ENCODE data around the gene HNF1A. TPM values are rescaled to one million over a fixed set of nuclear protein-coding genes. Genes with fewer than 3 reads are reported as not detected.
"Not testable (repeated sequence)": the region's sequence is repeated elsewhere in the genome, so short reads cannot be mapped to it uniquely, and the experiment has no call there.

Gene HNF1A
- total RNA-seq, 2 experiments from 2014 or later: not detected

DNA sequence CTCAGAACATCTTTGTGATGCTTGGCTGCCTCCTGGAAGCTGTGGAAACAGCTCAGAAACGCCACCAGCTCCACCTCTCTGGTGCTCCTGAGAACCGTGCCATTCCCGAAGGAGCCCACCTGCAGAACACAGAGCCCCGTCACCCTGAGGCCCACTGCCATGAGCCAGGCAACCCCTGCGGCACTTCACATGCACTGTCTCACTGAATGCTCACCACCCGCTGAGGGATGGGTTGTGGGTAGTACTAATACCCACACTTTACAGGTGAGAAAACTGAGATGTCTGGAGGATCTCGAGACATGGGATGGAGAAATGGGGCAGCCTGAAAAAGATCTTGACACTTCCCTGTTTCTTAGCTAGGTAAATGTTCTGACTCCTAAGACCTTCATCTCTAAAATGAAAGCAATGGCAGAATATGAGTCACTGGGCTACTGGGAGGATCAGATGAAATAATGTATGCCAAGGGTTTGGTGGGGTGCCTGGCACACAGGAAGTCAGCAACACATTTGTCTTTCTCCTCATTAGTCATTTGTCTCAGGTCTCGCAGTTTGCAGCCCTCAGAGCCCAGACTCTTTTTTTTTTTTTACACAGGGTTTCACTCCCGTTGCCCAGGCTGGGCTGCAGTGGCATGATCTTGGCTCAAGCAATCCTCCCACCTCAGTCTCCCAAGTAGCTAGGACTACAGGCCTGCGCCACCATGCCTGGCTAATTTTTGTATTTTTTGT lies 55.4 kb downstream of the HNF1A start:
- Mint-ChIP-seq H3K4me1 (peaks cover 59% of the 10 kb centered on the region), H3K27me3 (no peaks in the 10 kb centered on the region), H3K9me3 (ENCODE audit: low read depth) (no peaks in the 10 kb centered on the region), H3K36me3 (ENCODE audit: low read depth) (peaks cover 18% of the 10 kb centered on the region), H3K27ac (peak overlapping the region; percentile 87), H3K4me3 (peak overlapping the region; percentile 46)
- DNase-seq: peak; percentile 79
- intact Hi-C loops (cut with DNase I, micrococcal nuclease): loop anchor here (1.0 kb wide), 2 partner anchors 17 to 27 kb away; partner anchors contain the start of gene C12orf43 (in 2 of the 2)
- ATAC-seq: peak; percentile 79
- POLR2A ChIA-PET: interaction anchor here (0.6 kb wide), 2 partner anchors 24 to 1856 kb away, joined by 3 to 4 read pairs; no protein-coding TSS in a partner anchor
- CTCF ChIA-PET: interaction anchor here (0.6 to 2.4 kb wide), 6 partner anchors 26 to 512 kb away, joined by 3 to 13 read pairs (median 4); no protein-coding TSS in a partner anchor

DNA sequence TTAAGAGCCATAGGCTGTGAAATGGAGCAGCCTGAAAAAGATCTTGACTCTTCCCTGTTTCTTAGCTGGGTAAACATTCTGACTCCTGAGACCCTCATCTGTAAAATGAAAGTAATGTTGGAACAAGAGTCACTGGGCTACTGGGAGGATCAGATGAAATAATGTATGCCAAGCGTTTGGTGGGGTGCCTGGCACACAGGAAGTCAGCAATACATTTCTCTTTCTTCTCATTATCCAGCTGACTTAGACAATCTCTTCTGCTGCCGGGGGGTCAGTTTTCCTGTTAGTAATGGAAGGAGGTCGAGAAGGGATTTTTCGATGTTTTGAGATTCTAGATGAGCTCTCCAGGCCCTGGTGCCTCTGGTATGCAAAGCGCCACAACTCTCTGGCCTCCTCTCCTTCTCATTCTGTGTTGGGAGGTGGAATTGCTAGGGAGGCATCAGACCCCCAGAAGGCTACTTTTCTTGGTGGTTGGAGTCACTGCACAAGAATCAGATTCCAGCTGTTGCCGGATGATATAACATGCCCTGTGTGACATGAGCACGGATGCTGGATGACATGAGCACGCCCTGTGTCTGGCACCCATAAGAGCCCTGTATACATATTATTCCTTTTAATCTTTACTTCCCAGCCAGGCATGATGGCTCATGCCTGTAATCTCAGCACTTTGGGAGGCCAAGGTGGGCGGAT lies 56.4 kb downstream of the HNF1A start:
- Mint-ChIP-seq H3K36me3 (ENCODE audit: low read depth) (peaks cover 18% of the 10 kb centered on the region), H3K9me3 (ENCODE audit: low read depth) (no peaks in the 10 kb centered on the region), H3K27ac (peak overlapping the region; percentile 87), H3K4me3 (peak overlapping the region; percentile 46), H3K4me1 (peaks cover 66% of the 10 kb centered on the region), H3K27me3 (peaks cover under 1% of the 10 kb centered on the region)
- intact Hi-C loops (cut with DNase I, micrococcal nuclease): loop anchor here (1.0 to 5.0 kb wide), 6 partner anchors 18 to 768 kb away; partner anchors contain the start of genes C12orf43 (in 2 of the 2), P2RX4 (in 1 of the 2), RNF34 (in 1 of the 2) and SETD1B (in 1 of the 2)
- CTCF ChIA-PET: interaction anchor here (0.6 to 2.4 kb wide), 4 partner anchors 25 to 513 kb away, joined by 3 to 13 read pairs (median 4); no protein-coding TSS in a partner anchor
- POLR2A ChIA-PET: interaction anchor here (0.6 kb wide), 1 partner anchor 25 kb away, joined by 4 read pairs; no protein-coding TSS in a partner anchor
- DNase-seq (peak; percentile 15), ATAC-seq (no peak)

DNA sequence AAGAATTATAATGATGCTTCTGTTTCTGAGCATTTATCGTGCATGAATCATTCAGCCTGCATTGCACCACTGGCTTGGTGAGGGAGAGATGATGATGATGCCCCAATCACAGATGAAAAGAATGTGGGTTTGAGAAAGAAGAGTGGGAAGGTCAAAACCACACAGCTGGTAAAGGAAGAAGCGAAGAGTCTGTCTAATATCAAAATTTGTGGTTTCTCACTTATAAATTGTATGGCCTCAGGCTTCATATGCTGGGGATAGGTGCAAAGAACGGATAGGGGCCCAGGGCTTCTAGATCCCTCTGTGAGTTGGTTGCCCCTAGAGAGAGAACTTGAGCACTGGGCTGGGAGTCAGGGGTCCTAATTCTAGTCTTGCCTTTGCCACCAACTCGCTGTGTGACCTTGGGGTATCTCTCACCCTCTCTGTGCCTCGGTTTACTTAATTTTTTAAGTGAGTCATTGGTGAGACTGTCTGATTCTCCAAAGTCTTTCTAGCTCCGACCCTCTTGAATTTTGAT lies 58.5 kb downstream of the HNF1A start:
- POLR2A ChIA-PET: no interaction called here
- H3K27me3 Mint-ChIP-seq: peaks cover 7% of the 10 kb centered on the region
- DNase-seq (peak; percentile 71), ATAC-seq (peak; percentile 48)
- intact Hi-C loops (cut with DNase I, micrococcal nuclease): loop anchor here (5.0 kb wide), 4 partner anchors 175 to 765 kb away; partner anchors contain the start of genes P2RX4 (in 1 of the 2), RNF34 (in 1 of the 2) and SETD1B (in 1 of the 2)
- peaks cover 68% of the 10 kb centered on the region for H3K4me1 Mint-ChIP-seq
- peak overlapping the region; percentile 89 for H3K27ac Mint-ChIP-seq
- H3K36me3 Mint-ChIP-seq (ENCODE audit: low read depth): peaks cover 7% of the 10 kb centered on the region
- no peaks in the 10 kb centered on the region for H3K9me3 Mint-ChIP-seq (ENCODE audit: low read depth)
- CTCF ChIA-PET: interaction anchor here (0.6 to 1.5 kb wide), 8 partner anchors 17 to 653 kb away, joined by 3 to 8 read pairs (median 3); no protein-coding TSS in a partner anchor
- H3K4me3 Mint-ChIP-seq: peak overlapping the region; percentile 78

DNA sequence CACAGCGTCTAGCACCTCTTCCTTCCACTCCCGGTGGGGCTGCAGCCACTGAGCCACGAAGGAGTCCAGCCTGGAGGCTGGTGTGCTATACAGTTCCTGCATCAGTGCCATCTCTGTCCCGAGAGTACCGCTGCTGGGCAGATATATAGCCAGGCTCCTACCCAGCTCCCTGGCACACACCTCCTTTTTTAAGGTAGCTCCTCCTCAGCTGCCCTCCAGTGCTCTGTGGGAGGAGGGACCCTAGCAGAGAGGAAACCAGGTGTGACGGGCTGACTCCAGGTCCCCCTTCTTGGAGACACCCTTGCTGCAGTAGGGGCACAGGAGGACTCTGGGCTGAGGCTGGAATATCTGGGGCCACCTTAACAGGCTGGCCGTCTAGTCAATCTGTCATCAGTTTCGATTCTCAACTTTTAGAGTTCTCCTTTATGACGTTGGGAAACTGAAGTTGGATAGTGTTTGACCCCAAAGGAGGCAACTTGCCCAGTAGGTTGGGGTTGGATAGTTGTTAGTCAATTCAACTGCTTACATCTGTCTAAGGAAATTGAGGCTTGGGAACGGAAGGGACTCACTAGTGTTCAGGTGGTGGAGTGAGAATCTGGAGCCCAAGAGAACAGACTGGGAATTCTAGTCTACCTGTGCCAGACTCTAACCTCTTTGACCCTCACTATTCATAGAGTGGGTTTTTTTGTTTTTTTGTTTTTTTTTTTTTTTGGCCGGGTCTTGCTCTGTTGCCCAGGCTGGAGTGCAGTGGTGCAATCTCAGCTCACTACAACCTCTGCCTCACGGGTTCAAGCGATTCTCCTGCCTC lies 60.7 kb downstream of the HNF1A start, which contains the start of gene OASL:
TSS of gene OASL (minus strand) at position 386 of the 808 bp plus-strand sequence. CDS start at position 111, 275 bp downstream.
- CTCF ChIA-PET: interaction anchor here (0.5 to 0.7 kb wide), 2 partner anchors 20 to 193 kb away, joined by 3 read pairs; no protein-coding TSS in a partner anchor
- DNase-seq: peak; percentile 72
- Mint-ChIP-seq H3K27ac (peak within 1 kb of the TSS; percentile 91), H3K4me3 (peak within 1 kb of the TSS; percentile 78), H3K36me3 (ENCODE audit: low read depth) (peaks cover 3% of the 10 kb centered on the region), H3K9me3 (ENCODE audit: low read depth) (no peaks in the 10 kb centered on the region), H3K27me3 (peaks cover 14% of the 10 kb centered on the region), H3K4me1 (peaks cover 52% of the 10 kb centered on the region)
- intact Hi-C loops (cut with DNase I, micrococcal nuclease): loop anchor here (1.0 to 5.0 kb wide), 9 partner anchors 22 to 1040 kb away; partner anchors contain the start of genes C12orf43 (in 1 of the 2), MLXIP (in 1 of the 2), P2RX4 (in 1 of the 2) and RNF34 (in 1 of the 2)
- POLR2A ChIA-PET: interaction anchor here (0.5 to 0.7 kb wide), 5 partner anchors 11 to 647 kb away, joined by 3 to 10 read pairs (median 3); partner anchors contain the start of gene POP5
- ATAC-seq: peak; percentile 58

DNA sequence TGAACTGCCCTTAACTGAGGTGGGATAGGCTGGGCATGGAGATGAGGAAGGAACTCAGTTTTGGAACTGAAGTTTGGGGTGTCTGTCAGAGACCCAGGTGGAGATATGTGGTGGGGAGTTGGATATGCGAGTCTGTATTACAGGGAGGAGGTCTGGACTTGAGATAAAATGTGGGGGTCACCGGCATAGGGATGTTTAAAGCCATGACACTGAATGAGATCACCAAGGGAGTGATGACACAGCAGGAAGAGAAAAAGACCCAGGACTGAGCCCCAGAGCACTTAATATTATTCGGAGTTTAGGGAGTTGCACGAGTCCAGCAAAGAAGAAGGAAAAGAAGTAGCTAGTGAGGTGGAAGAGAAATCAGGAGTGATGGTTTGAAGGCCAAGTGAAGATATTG lies 64.7 kb downstream of the HNF1A start:
- H3K27ac Mint-ChIP-seq: no peak overlapping the region
- intact Hi-C loops (cut with DNase I, micrococcal nuclease): no loop called here
- ChIA-PET CTCF (no interaction called here), POLR2A (no interaction called here)
- H3K4me1 Mint-ChIP-seq: peaks cover 24% of the 10 kb centered on the region
- H3K36me3 Mint-ChIP-seq (ENCODE audit: low read depth): no peaks in the 10 kb centered on the region
- no peak overlapping the region for H3K4me3 Mint-ChIP-seq
- ATAC-seq (no peak), DNase-seq (no peak)
- peaks cover 17% of the 10 kb centered on the region for H3K27me3 Mint-ChIP-seq
- no peaks in the 10 kb centered on the region for H3K9me3 Mint-ChIP-seq (ENCODE audit: low read depth)

DNA sequence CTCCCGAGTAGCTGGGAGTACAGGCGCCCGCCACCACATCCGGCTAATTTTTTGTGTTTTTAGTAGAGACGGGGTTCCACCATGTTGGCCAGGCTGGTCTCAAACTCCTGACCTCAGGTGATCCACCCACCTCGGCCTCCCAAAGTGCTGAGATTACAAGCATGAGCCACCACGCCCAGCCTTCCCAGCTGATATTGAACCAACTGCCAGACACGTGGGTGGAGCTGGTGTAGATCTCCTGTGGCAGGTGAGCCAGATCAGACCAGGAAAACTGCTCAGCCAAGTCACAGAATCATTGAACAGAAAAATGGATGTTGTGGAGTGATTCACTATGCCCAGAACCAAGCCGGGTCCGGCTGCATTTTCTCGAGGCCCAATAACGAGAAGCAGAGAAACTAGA lies 69.1 kb downstream of the HNF1A start:
- Mint-ChIP-seq H3K4me1 (peaks cover 10% of the 10 kb centered on the region), H3K27me3 (peaks cover 12% of the 10 kb centered on the region)
- H3K27ac Mint-ChIP-seq; H3K4me3 Mint-ChIP-seq; H3K36me3 Mint-ChIP-seq (ENCODE audit: low read depth); POLR2A ChIA-PET; ATAC-seq; intact Hi-C loops (cut with DNase I, micrococcal nuclease); DNase-seq; H3K9me3 Mint-ChIP-seq (ENCODE audit: low read depth): not testable (repeated sequence)
- CTCF ChIA-PET: interaction anchor here (0.7 to 3.2 kb wide), 2 partner anchors 12 to 21 kb away, joined by 3 to 10 read pairs; no protein-coding TSS in a partner anchor

DNA sequence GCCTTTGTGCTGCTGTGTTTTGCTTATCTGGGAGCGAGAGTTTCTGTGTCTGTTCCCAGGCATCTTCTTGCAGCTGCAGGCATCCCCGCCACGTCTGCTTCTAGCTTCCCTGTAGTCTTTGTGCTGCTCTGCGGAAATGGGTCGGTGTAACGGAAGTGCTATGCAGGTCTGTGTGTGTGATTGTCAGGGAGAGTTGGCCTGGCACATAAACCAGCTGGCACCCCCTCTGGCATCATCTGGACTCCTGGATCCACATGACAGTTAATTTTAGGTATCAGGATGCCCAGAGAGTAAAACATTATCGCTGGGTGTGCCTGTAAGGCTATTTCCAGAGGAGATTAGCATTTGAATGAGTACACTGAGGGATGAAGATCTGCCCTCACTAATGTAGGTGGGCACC lies 70.1 kb downstream of the HNF1A start:
- ATAC-seq (no peak), DNase-seq (no peak)
- POLR2A ChIA-PET: interaction anchor here (0.6 kb wide), 1 partner anchor 57 kb away, joined by 4 read pairs; no protein-coding TSS in a partner anchor
- CTCF ChIA-PET: interaction anchor here (0.6 to 3.2 kb wide), 7 partner anchors 11 to 70 kb away, joined by 3 to 10 read pairs (median 4); no protein-coding TSS in a partner anchor
- peak overlapping the region; percentile 40 for H3K27ac Mint-ChIP-seq
- no peaks in the 10 kb centered on the region for H3K36me3 Mint-ChIP-seq (ENCODE audit: low read depth)
- peaks cover 10% of the 10 kb centered on the region for H3K27me3 Mint-ChIP-seq
- peak overlapping the region; percentile 65 for H3K4me3 Mint-ChIP-seq
- intact Hi-C loops (cut with DNase I, micrococcal nuclease): no loop called here
- peaks cover 10% of the 10 kb centered on the region for H3K4me1 Mint-ChIP-seq
- H3K9me3 Mint-ChIP-seq (ENCODE audit: low read depth): no peaks in the 10 kb centered on the region

DNA sequence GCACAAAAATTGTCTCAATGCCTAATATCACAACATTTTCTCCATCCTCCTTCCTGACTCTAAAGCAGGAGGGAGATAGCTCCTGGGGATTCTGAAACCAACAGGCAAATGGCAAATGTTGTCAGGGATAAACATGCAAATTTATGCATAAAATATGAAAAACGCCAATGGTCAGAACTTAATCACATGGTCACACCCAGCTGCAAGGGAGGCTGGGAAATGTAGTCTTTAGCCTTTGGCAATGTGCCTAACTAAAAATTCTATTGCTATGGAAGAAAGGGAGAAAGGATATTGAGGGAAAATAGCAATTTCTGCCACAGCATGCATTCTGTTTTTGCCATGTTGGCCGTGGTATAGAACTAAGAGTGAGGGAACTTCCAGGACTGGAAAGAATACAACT lies 72.4 kb downstream of the HNF1A start:
- no peak overlapping the region for H3K4me3 Mint-ChIP-seq
- DNase-seq (no peak), ATAC-seq (no peak)
- intact Hi-C loops (cut with DNase I, micrococcal nuclease): no loop called here
- H3K9me3 Mint-ChIP-seq (ENCODE audit: low read depth): no peaks in the 10 kb centered on the region
- no peak overlapping the region for H3K27ac Mint-ChIP-seq
- H3K36me3 Mint-ChIP-seq (ENCODE audit: low read depth): no peaks in the 10 kb centered on the region
- ChIA-PET POLR2A (interaction anchor here (0.8 kb wide), 1 partner anchor 24 kb away, joined by 4 read pairs; no protein-coding TSS in a partner anchor), CTCF (interaction anchor here (0.8 to 2.9 kb wide), 4 partner anchors 9 to 403 kb away, joined by 3 to 20 read pairs (median 7); no protein-coding TSS in a partner anchor)
- peaks cover 4% of the 10 kb centered on the region for H3K4me1 Mint-ChIP-seq
- H3K27me3 Mint-ChIP-seq: peaks cover 2% of the 10 kb centered on the region

Measured in activated CD4-positive, alpha-beta T cell treated with anti-CD3 and anti-CD28 coated beads for 36 hours (primary cell).